ENCODE data around the gene ZDHHC7.
A peak's percentile ranks its signal among the peaks of the same experiment; 100 is the strongest.

DNA sequence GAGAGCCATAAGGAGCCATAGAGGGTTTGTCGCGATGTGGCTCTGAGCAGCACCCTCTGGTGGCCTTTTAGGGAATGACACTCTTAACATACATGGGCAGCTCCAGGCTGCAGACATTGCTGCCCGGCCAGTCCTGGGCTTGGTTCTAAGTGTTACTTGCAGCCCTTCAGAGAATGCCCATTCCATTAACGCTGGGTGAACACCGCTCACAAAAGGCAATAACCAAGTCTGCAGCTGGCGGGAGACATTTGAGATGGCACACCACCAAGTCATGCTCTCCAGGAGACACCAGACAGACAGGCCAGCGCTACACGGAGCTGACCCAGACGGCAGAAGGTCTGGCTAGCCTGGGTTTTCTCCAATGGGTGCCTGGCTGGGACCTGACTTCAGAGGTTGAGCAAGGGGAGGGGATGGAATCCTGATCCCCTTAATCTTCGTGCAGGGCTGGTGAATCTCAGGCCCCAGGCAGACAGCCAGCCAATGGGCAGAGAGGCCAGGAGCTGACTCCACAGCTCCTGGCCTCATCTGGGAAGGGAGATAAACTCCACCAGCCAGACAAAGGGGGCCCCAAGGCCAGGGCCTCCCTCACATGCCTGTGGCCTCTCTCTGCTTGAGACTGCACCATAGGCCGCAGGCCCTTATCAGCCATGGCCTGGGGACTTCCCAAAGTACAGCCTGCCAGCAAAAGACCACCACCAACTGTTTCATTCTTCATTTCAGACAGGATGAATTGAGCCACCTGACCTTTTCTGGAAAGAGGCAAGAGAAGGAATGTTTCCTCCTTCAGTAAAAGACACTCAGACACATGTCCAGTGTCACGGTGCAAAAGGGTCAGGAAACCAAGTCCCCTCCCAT lies 58.8 kb downstream of the ZDHHC7 start:
- TF ChIP-seq, protein P1, sequence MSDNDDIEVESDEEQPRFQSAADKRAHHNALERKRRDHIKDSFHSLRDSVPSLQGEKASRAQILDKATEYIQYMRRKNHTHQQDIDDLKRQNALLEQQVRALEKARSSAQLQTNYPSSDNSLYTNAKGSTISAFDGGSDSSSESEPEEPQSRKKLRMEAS (CRISPR knock-in tag; IDR thresholded peaks at IDR 0.05): no peak
- TF ChIP-seq HDAC8 (tag; IDR thresholded peaks at IDR 0.05): no peak
- TF ChIP-seq ZNF274 (IDR thresholded peaks at IDR 0.05; ENCODE audit: borderline replicate concordance, low read depth, low read length): peak; percentile 75; the same call in 1 of the 2 replicates
- TF ChIP-seq POLR2A (conservative IDR thresholded peaks at IDR 0.05): no peak
- TF ChIP-seq, protein P2, sequence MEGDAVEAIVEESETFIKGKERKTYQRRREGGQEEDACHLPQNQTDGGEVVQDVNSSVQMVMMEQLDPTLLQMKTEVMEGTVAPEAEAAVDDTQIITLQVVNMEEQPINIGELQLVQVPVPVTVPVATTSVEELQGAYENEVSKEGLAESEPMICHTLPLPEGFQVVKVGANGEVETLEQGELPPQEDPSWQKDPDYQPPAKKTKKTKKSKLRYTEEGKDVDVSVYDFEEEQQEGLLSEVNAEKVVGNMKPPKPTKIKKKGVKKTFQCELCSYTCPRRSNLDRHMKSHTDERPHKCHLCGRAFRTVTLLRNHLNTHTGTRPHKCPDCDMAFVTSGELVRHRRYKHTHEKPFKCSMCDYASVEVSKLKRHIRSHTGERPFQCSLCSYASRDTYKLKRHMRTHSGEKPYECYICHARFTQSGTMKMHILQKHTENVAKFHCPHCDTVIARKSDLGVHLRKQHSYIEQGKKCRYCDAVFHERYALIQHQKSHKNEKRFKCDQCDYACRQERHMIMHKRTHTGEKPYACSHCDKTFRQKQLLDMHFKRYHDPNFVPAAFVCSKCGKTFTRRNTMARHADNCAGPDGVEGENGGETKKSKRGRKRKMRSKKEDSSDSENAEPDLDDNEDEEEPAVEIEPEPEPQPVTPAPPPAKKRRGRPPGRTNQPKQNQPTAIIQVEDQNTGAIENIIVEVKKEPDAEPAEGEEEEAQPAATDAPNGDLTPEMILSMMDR (IDR thresholded peaks at IDR 0.05 in 2 of 3, conservative IDR thresholded peaks at IDR 0.05 in 1 of 3; ENCODE audit: insufficient read depth in 2 of 3, low read depth in 1 of 3, low read length in 3 of 3): peak; percentile 91 to 98 (median 93)
- no peak; the same call in 1 of the 2 replicates for TF ChIP-seq MAFK (IDR thresholded peaks at IDR 0.05; ENCODE audit: low read length)

Measured in K562 (cell line).